OCI-LY3 (cell line): ENCODE data around the gene AKR1B1.

ENCODE experiments used
- H2AFZ ChIP-seq: fragments of 200-600, 300-600 bp; shearing (Covaris generic); 2 replicates; pipeline ENCODE4 v1.6.0; 2014; ENCODE audit warnings: antibody characterized with exemption, low read depth, low read length
- H3K27ac ChIP-seq: fragments of 200-600, 300-600 bp; sonication (generic); 2 replicates; pipeline ENCODE4 v1.5.1; 2014; ENCODE audit warnings: mild to moderate bottlenecking, low read length, moderate library complexity, mixed read lengths
- H3K27me3 ChIP-seq: fragments of 200-600, 300-600 bp; sonication (generic); 2 replicates; pipeline ENCODE4 v1.6.1; 2014; ENCODE audit warnings: low read depth, low read length, mixed read lengths
- H3K36me3 ChIP-seq: fragments of 200-600, 300-600 bp; sonication (generic); replicated peaks from 2 replicates; pipeline ENCODE3; 2014; ENCODE audit warnings: low read depth, low read length, mixed read lengths
- H3K4me1 ChIP-seq: fragments of 300-600, 200-600 bp; sonication (generic); 2 replicates; pipeline ENCODE4 v1.6.1; 2014; ENCODE audit warnings: low read length, mixed read lengths
- H3K4me2 ChIP-seq: fragments of 200-600, 300-600 bp; sonication (generic); 2 replicates; pipeline ENCODE4 v1.6.1; 2014; ENCODE audit warnings: low read length, mixed read lengths
- H3K4me3 ChIP-seq: fragments of 300-600, 200-600 bp; sonication (generic); 2 replicates; pipeline ENCODE4 v1.5.1; 2014; ENCODE audit warnings: antibody characterized with exemption, mild to moderate bottlenecking, low read length, moderate library complexity
- H3K79me2 ChIP-seq: fragments of 300-600, 200-600 bp; shearing (Covaris generic); 2 replicates; pipeline ENCODE4 v1.6.1; 2014; ENCODE audit warnings: mild to moderate bottlenecking, low read length, mixed read lengths
- H3K9ac ChIP-seq: fragments of 300-600, 200-600 bp; shearing (Covaris generic); 2 replicates; pipeline ENCODE4 v1.6.0; 2014; ENCODE audit warnings: mild to moderate bottlenecking, low read length, moderate library complexity
- H3K9me3 ChIP-seq: fragments of 200-600, 300-600 bp; shearing (Covaris generic); 2 replicates; pipeline ENCODE4 v1.6.1; 2014; ENCODE audit warnings: low read length, mixed read lengths; ENCODE audit not compliant: insufficient read depth
- H4K20me1 ChIP-seq: fragments of 200-600, 300-600 bp; sonication (generic); 2 replicates; pipeline ENCODE4 v1.6.1; 2016; ENCODE audit warnings: low read length, mixed read lengths; ENCODE audit not compliant: insufficient read depth
- CTCF ChIP-seq: fragments of 200-600, 300-600 bp; sonication (generic); IDR thresholded peaks from 2 replicates; pipeline ENCODE4 v1.5.1; 2014; ENCODE audit warnings: antibody characterized with exemption, low read length, low read depth
- EZH2phosphoT487 ChIP-seq: fragments of 200-600 bp; shearing (Covaris generic); IDR thresholded peaks from 2 replicates; pipeline ENCODE4 v1.6.1; 2018; ENCODE audit warnings: antibody characterized with exemption, mixed run types, low read depth

The AKR1B1 gene

DNA sequence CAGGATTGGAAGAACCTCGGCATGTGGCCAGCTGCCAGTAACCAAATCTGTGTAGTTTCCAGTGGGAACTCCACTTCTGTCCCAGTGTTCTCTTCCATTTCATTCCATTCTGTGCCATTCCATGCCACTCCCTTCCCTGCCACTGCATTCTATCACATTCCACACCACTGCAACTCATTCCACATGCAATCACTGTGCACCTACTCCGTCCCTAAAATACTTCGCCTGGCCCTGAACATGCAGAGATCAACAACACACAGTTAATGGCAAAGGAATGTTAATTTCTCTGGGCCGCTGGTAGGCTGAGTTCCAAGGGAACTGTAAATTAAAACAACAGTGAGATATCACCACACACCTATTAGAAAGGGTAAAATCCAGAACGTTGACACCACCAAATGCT, 64.8 kb downstream of the AKR1B1 start:
- Histone ChIP-seq H3K9me3 (no peaks in the 10 kb centered on the region), H3K27ac (no peak overlapping the region), H3K4me1 (peaks cover 13% of the 10 kb centered on the region), H3K36me3 (no peaks in the 10 kb centered on the region), H2AFZ (no peak overlapping the region), H3K4me3 (no peak overlapping the region), H3K9ac (no peak overlapping the region), H4K20me1 (no peaks in the 10 kb centered on the region), H3K79me2 (no peaks in the 10 kb centered on the region), H3K4me2 (no peak overlapping the region), H3K27me3 (no peaks in the 10 kb centered on the region)
- TF ChIP-seq EZH2phosphoT487: no peak
- TF ChIP-seq CTCF: no peak
